ENCODE data around the gene CAP1. TPM values are rescaled to one million over a fixed set of nuclear protein-coding genes. Genes with fewer than 3 reads are reported as not detected.

CAP1 gene
- total and polyA plus RNA-seq, 9 of the 15 experiments (the other 6 are each of a cell fraction or from before 2014, with no cell fraction given), result 230 to 658 (median 281) TPM

DNA sequence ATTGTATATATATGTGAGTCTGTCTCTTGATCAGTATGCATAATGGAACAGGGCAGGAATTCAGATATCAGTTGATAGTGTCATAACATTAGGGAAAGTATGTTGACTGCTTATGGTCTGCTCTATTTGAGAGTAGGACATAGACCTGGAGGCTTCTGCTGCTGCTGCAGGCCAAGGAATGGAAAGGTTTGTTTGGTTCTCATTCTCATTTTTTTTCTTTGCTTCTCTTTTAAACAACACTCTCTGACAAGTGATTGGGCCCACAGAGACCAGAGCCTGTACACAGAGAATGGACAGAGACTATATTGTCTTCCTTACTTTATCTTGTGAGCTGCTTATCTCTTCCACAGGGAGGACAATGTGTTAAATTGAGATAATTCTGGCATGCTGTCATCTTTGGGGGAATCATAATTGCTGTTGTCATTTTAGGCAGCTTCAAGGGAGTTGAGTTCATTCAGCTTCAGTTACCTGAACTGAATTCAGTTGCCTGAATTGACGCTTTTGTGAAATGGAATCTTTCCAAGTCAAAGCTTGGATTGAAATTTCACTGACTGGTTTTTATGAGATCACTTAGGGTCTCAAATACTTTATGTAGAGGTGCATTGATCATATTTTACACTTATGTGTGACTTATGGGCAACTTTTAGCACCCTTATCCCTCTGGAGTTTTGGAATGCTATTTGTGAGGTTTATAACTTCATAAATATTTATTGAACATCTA is 16.9 kb downstream of the CAP1 start (continued):
- TF ChIP-seq RBBP5 (IDR thresholded peaks at IDR 0.05; ENCODE audit: borderline replicate concordance, insufficient read depth, low read length, poor library complexity, severe bottlenecking) (peak; percentile 33), CBFB (CRISPR knock-in tag; IDR thresholded peaks at IDR 0.05) (no peak), NR3C1 (CRISPR knock-in tag; IDR thresholded peaks at IDR 0.05) (no peak), HCFC1 (IDR thresholded peaks at IDR 0.05; ENCODE audit: low read depth, low read length) (no peak), C11orf30 (IDR thresholded peaks at IDR 0.05; ENCODE audit: low read depth) (peak; percentile 22; the same call in 1 of the 2 replicates), KLF6 (CRISPR knock-in tag; IDR thresholded peaks at IDR 0.05; ENCODE audit: borderline replicate concordance) (peak; percentile 67; the same call in 1 of the 2 replicates), POLR2B (IDR thresholded peaks at IDR 0.05; ENCODE audit: low read depth, partially characterized antibody) (no peak), TAF7 (tag; IDR thresholded peaks at IDR 0.05) (no peak), CBX5 (IDR thresholded peaks at IDR 0.05; ENCODE audit: borderline replicate concordance, low read depth) (no peak), TEAD4 (IDR thresholded peaks at IDR 0.05; ENCODE audit: low read length) (peak; percentile 98), TEAD4 (CRISPR knock-in tag; IDR thresholded peaks at IDR 0.05; ENCODE audit: borderline replicate concordance) (no peak), ZNF431 (CRISPR knock-in tag; IDR thresholded peaks at IDR 0.05) (no peak), MEIS2 (IDR thresholded peaks at IDR 0.05; ENCODE audit: partially characterized antibody) (peak; percentile 97), ARNT (IDR thresholded peaks at IDR 0.05) (peak in 1 of 2 experiments; percentile 94; a peak in 3 of 4 replicates), ZKSCAN8 (CRISPR knock-in tag; IDR thresholded peaks at IDR 0.05) (peak; percentile 56; the same call in 1 of the 2 replicates), OTX1 (CRISPR knock-in tag; IDR thresholded peaks at IDR 0.05) (peak; percentile 85; the same call in 1 of the 2 replicates), YBX1 (IDR thresholded peaks at IDR 0.05) (no peak), GABPB1 (CRISPR knock-in tag; IDR thresholded peaks at IDR 0.05) (no peak), ZNF644 (tag; IDR thresholded peaks at IDR 0.05; ENCODE audit: low read depth) (peak; percentile 85)
- TF ChIP-seq, protein P1, sequence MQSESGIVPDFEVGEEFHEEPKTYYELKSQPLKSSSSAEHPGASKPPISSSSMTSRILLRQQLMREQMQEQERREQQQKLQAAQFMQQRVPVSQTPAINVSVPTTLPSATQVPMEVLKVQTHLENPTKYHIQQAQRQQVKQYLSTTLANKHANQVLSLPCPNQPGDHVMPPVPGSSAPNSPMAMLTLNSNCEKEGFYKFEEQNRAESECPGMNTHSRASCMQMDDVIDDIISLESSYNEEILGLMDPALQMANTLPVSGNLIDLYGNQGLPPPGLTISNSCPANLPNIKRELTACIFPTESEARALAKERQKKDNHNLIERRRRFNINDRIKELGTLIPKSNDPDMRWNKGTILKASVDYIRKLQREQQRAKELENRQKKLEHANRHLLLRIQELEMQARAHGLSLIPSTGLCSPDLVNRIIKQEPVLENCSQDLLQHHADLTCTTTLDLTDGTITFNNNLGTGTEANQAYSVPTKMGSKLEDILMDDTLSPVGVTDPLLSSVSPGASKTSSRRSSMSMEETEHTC (IDR thresholded peaks at IDR 0.05), result peak; percentile 63; the same call in 1 of the 2 replicates
- TF ChIP-seq, protein P2, sequence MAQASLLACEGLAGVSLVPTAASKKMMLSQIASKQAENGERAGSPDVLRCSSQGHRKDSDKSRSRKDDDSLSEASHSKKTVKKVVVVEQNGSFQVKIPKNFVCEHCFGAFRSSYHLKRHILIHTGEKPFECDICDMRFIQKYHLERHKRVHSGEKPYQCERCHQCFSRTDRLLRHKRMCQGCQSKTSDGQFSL (CRISPR knock-in tag; IDR thresholded peaks at IDR 0.05), result no peak
- TF ChIP-seq, protein P2 (tag; IDR thresholded peaks at IDR 0.05), result no peak
- TF ChIP-seq, protein P3, sequence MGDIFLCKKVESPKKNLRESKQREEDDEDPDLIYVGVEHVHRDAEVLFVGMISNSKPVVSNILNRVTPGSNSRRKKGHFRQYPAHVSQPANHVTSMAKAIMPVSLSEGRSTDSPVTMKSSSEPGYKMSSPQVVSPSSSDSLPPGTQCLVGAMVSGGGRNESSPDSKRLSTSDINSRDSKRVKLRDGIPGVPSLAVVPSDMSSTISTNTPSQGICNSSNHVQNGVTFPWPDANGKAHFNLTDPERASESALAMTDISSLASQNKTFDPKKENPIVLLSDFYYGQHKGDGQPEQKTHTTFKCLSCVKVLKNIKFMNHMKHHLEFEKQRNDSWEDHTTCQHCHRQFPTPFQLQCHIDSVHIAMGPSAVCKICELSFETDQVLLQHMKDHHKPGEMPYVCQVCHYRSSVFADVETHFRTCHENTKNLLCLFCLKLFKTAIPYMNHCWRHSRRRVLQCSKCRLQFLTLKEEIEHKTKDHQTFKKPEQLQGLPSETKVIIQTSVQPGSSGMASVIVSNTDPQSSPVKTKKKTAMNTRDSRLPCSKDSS (IDR thresholded peaks at IDR 0.05; ENCODE audit: low read depth, partially characterized antibody), result no peak
- TF ChIP-seq, protein P4, sequence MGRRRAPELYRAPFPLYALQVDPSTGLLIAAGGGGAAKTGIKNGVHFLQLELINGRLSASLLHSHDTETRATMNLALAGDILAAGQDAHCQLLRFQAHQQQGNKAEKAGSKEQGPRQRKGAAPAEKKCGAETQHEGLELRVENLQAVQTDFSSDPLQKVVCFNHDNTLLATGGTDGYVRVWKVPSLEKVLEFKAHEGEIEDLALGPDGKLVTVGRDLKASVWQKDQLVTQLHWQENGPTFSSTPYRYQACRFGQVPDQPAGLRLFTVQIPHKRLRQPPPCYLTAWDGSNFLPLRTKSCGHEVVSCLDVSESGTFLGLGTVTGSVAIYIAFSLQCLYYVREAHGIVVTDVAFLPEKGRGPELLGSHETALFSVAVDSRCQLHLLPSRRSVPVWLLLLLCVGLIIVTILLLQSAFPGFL (CRISPR knock-in tag; IDR thresholded peaks at IDR 0.05), result no peak
